Measurements from ENCODE around the gene PROCA1. TPM values are rescaled to one million over a fixed set of nuclear protein-coding genes. Genes with fewer than 3 reads are reported as not detected.
"Not testable (repeated sequence)": the region's sequence is repeated elsewhere in the genome, so short reads cannot be mapped to it uniquely, and the experiment has no call there.

The PROCA1 gene
- total and polyA plus RNA-seq, 12 donors = 0.61 to 8.8 (median 2.2) TPM; not detected in 1

- Histone ChIP-seq H3K4me3 (peak within 1 kb of the TSS; percentile 27 to 71 (median 43)), H3K4me1 (replicated peaks in 1 of 2) (peaks cover 16 to 47% of the 10 kb centered on the region in 2 donors), H3K27ac (peak within 1 kb of the TSS; percentile 51 to 92 (median 75)), H3K9me3 (replicated peaks in 1 of 3) (no peaks in the 10 kb centered on the region), H3K27me3 (no peaks in the 10 kb centered on the region), H3K36me3 (replicated peaks in 1 of 2) (peaks cover 0 to 35% of the 10 kb centered on the region in 2 donors)
- intact Hi-C loops (cut with DNase I) = no loop called here
- DNase-seq = peak in 4 of 7 donors; percentile 60 to 81 (median 72)
- no peak for TF ChIP-seq POLR2A (IDR thresholded peaks at IDR 0.05)
- TF ChIP-seq, protein P1, sequence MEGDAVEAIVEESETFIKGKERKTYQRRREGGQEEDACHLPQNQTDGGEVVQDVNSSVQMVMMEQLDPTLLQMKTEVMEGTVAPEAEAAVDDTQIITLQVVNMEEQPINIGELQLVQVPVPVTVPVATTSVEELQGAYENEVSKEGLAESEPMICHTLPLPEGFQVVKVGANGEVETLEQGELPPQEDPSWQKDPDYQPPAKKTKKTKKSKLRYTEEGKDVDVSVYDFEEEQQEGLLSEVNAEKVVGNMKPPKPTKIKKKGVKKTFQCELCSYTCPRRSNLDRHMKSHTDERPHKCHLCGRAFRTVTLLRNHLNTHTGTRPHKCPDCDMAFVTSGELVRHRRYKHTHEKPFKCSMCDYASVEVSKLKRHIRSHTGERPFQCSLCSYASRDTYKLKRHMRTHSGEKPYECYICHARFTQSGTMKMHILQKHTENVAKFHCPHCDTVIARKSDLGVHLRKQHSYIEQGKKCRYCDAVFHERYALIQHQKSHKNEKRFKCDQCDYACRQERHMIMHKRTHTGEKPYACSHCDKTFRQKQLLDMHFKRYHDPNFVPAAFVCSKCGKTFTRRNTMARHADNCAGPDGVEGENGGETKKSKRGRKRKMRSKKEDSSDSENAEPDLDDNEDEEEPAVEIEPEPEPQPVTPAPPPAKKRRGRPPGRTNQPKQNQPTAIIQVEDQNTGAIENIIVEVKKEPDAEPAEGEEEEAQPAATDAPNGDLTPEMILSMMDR (IDR thresholded peaks at IDR 0.05) = no peak
- 0% methylated on average over 1 to 49 of the region's 49 CpGs; no CpG with 5 or more reads in 1 of the 4 donors for WGBS, 4 donors
Measured at GRCh38 chr17:28726226-28726626, 14.5 kb upstream of the PROCA1 start, which contains the start of gene TLCD1. Gene TLCD1, minus strand, starts transcription at chr17:28726233. Its CDS starts 136 bp downstream, at chr17:28726097.

- TF ChIP-seq POLR2A (IDR thresholded peaks at IDR 0.05) = peak in 1 of 2 donors; percentile 41
- TF ChIP-seq, protein P1 (IDR thresholded peaks at IDR 0.05) = no peak
- WGBS, 4 donors = 0 to 2% (median 1%) methylated on average over 3 to 45 of the region's 45 CpGs; no CpG with 5 or more reads in 1 of the 4 donors
- Histone ChIP-seq H3K36me3 (replicated peaks in 1 of 2) (peaks cover 0 to 40% of the 10 kb centered on the region in 2 donors), H3K9me3 (replicated peaks in 1 of 3) (no peaks in the 10 kb centered on the region), H3K27me3 (no peaks in the 10 kb centered on the region), H3K4me1 (replicated peaks in 1 of 2) (peaks cover 21 to 51% of the 10 kb centered on the region in 2 donors), H3K4me3 (peak overlapping the region in 2 of 4 donors; percentile 10 to 71), H3K27ac (peak overlapping the region; percentile 34 to 92 (median 51))
- DNase-seq = peak in 6 of 7 donors; percentile 48 to 82 (median 68)
- intact Hi-C loops (cut with DNase I) = no loop called here
Measured at GRCh38 chr17:28725660-28726225, 14.1 kb upstream of the PROCA1 start.

- H3K9me3 ChIP-seq (replicated peaks in 1 of 3) = no peaks in the 10 kb centered on the region
- peak overlapping the region in 2 of 4 donors; percentile 10 to 71 for H3K4me3 ChIP-seq
- no peak for TF ChIP-seq POLR2A (IDR thresholded peaks at IDR 0.05)
- TF ChIP-seq, protein P1 (IDR thresholded peaks at IDR 0.05) = no peak
- peaks cover 26 to 55% of the 10 kb centered on the region in 2 donors for H3K4me1 ChIP-seq (replicated peaks in 1 of 2)
- peak overlapping the region; percentile 34 to 92 (median 51) for H3K27ac ChIP-seq
- WGBS, 4 donors = 31 to 39% (median 32%) methylated on average over 18 to 20 of the region's 20 CpGs
- peaks cover 0 to 40% of the 10 kb centered on the region in 2 donors for H3K36me3 ChIP-seq (replicated peaks in 1 of 2)
- no peaks in the 10 kb centered on the region for H3K27me3 ChIP-seq
- intact Hi-C loops (cut with DNase I) = no loop called here
- DNase-seq = no peak
Measured at GRCh38 chr17:28725166-28725659, 13.5 kb upstream of the PROCA1 start.

GRCh38 chr17:28724500-28725165 lies 12.9 kb upstream of the PROCA1 start:
- intact Hi-C loops (cut with DNase I) = no loop called here
- TF ChIP-seq, protein P1 (IDR thresholded peaks at IDR 0.05) = no peak
- TF ChIP-seq POLR2A (IDR thresholded peaks at IDR 0.05) = no peak
- no peaks in the 10 kb centered on the region for H3K27me3 ChIP-seq
- H3K4me3 ChIP-seq = no peak overlapping the region
- 82 to 92% (median 86%) methylated on average over 10 of the region's 10 CpGs for WGBS, 4 donors
- H3K4me1 ChIP-seq (replicated peaks in 1 of 2) = peaks cover 27 to 55% of the 10 kb centered on the region in 2 donors
- H3K36me3 ChIP-seq (replicated peaks in 1 of 2) = peaks cover 0 to 40% of the 10 kb centered on the region in 2 donors
- DNase-seq = no peak
- no peaks in the 10 kb centered on the region for H3K9me3 ChIP-seq (replicated peaks in 1 of 3)
- peak overlapping the region in 2 of 5 donors; percentile 75 to 92 for H3K27ac ChIP-seq

DNA sequence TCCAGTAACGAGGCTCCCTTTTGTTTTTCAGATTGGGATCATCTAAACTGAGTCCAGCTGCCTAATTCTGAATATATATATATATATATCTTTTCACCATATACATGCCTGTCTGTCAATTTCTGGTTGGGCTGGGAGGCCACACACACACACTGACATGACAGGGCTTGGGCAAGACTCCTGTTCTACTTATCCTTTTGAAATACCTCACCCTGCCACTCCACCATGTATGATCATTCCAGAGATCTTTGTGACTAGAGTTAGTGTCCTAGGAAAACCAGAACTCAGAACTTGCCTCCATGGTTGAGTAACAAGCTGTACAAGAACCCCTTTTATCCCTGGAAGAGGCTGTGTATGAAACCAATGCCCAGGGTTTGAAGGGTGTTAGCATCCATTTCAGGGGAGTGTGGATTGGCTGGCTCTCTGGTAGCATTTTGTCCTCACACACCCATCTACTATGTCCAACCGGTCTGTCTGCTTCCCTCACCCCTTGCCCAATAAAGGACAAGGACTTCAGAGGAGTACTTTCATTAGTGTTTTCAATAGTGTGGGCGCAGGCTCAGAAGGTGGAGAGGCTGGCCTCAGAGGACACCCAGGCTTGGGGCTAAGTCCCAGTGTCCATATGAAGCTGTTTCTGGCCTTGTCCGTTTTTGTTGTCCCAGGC lies 12.3 kb upstream of the PROCA1 start:
- H3K9me3 ChIP-seq (replicated peaks in 1 of 3); DNase-seq; H3K27me3 ChIP-seq; H3K4me3 ChIP-seq; H3K27ac ChIP-seq; intact Hi-C loops (cut with DNase I): not testable (repeated sequence)
- 69 to 84% (median 77%) methylated on average over 3 to 4 of the region's 4 CpGs for WGBS, 4 donors
- H3K4me1 ChIP-seq (replicated peaks in 1 of 2) = peaks cover 31 to 59% of the 10 kb centered on the region in 2 donors
- H3K36me3 ChIP-seq (replicated peaks in 1 of 2) = peaks cover 0 to 40% of the 10 kb centered on the region in 2 donors

Data from adrenal gland (tissue), 12 donors.